K562 treated with DMSO at 1 percent for 12 hours (cell line): Measurements from ENCODE around the gene NUAK1. TPM values are rescaled to one million over a fixed set of nuclear protein-coding genes. Genes with fewer than 3 reads are reported as not detected.

ENCODE experiments used
- total RNA-seq: library from RNA; unstranded; fragments of 300-600 nt; gene quantifications from 2 replicates; pipeline ENCODE4 v1.2.3, GENCODE V29; 2022; ENCODE audit not compliant: insufficient read depth

NUAK1 gene
- total RNA-seq: not detected in 2 replicates

GRCh38 chr12:106138633-106139421, at the start of gene NUAK1:
Gene NUAK1, minus strand, starts transcription at chr12:106138954. Its CDS starts 301 bp downstream, at chr12:106138653.

Other genes starting within 250 kb of the NUAK1 start
- not detected in 2 replicates for gene CKAP4, start 109.1 kb upstream of the NUAK1 start, total RNA-seq
- gene TCP11L2, start 163.8 kb upstream of the NUAK1 start, total RNA-seq: 4.2 and 14.0 TPM in 2 replicates
- 6.0 and 14.8 TPM in 2 replicates for gene POLR3B, start 218.8 kb upstream of the NUAK1 start, total RNA-seq